ENCODE results near the gene GRIN2D.

DNA sequence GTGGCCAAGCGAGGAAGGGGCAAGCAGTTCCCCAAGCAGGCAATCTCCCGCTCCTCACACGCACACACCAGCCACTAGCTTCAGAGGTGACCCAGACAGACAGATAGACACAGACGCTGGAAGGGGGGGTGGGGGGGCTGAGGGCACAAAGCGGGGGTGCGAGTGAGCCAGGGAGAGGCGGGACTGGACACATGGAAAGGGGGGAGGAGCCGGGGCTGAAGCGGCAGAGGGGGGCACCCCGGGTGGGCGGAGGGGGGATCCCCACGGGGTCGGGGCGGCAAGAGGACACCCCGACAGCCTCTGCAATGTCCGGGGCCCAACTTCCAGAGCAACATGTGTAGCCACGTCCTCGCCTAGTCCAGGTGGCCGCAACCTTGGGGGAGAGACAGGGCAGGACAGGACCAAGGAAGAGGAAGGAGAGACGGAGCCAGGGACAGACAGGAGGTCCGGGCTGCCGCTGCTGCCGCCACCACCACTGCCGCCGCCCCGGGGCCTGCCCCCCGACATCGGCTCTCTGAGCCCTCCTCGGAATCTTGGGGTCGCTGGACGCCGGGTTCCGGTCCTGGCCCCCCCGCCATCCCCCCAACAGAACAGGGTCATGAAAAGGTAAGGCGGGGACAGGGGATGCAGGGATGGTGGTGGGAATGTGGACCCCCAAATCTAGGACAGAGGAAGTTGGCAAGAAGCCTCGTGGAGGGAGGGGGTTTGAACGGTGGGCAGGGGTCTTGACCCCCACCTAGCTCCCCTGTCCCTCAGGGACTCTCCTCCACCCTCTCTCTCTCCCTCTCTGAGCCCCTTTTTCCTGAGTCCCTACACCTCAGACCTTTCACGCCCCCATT is 1.1 kb downstream of the GRIN2D start:
- TF ChIP-seq EZH2 (IDR thresholded peaks at IDR 0.05) (no peak), FOXP2 (optimal IDR thresholded peaks at IDR 0.05; ENCODE audit: control extremely low read depth, extremely low read length, insufficient read depth) (no peak)
